Measurements from ENCODE around the gene ATXN7L1. TPM values are rescaled to one million over a fixed set of nuclear protein-coding genes. Genes with fewer than 3 reads are reported as not detected.

The ATXN7L1 gene
- total RNA-seq, 3 donors from 2014 or later (not counting 1 experiment from before 2014, with no cell fraction given) = 37.5 to 48.6 (median 47.9) TPM

DNA sequence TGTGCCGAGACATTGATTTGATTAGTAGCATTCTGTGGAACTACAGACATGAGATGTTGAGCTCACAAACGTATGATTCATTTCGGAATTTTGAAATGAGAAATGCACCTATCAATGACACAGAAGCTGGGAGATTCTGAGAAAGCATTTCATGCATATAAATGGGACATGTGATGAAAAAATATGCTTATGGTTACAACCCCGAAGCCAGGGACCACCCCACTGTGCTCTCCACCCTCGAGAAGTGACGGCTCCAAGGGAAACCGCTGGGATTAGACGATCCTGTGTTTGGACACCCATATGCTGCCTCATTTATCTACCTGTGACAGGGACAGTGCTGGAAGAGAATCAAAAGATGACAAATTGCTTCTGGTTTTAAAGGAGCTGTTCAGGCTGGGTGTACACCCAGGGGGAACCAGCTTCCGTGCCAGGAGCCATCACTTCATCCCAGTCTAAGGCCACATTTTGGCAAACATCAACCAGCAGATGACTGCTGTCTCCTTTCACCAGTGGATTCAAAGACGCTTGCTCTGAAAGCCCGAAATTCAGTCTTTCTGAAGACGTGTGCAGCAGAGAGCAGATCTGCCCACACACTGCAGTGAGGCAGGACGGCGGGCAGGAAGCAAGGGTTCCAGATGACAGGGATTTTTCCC lies 109.9 kb downstream of the ATXN7L1 start:
- WGBS (ENCODE audit: insufficient coverage) = 84% methylated on average over 14 of the region's 14 CpGs
- no peaks in the 10 kb centered on the region for H3K36me3 ChIP-seq (ENCODE audit: control insufficient read depth, insufficient read depth, low read length)
- no peaks in the 10 kb centered on the region for H3K27me3 ChIP-seq (ENCODE audit: control insufficient read depth, insufficient read depth, low read length)
- H3K27ac Mint-ChIP-seq = no peak overlapping the region
- no peak for DNase-seq
- no peaks in the 10 kb centered on the region for H3K9me3 Mint-ChIP-seq
- H3K27me3 Mint-ChIP-seq (ENCODE audit: low read depth in 2 of 2) = no peaks in the 10 kb centered on the region
- H3K36me3 Mint-ChIP-seq = no peaks in the 10 kb centered on the region
- no peak for ATAC-seq
- TF ChIP-seq, protein P1, sequence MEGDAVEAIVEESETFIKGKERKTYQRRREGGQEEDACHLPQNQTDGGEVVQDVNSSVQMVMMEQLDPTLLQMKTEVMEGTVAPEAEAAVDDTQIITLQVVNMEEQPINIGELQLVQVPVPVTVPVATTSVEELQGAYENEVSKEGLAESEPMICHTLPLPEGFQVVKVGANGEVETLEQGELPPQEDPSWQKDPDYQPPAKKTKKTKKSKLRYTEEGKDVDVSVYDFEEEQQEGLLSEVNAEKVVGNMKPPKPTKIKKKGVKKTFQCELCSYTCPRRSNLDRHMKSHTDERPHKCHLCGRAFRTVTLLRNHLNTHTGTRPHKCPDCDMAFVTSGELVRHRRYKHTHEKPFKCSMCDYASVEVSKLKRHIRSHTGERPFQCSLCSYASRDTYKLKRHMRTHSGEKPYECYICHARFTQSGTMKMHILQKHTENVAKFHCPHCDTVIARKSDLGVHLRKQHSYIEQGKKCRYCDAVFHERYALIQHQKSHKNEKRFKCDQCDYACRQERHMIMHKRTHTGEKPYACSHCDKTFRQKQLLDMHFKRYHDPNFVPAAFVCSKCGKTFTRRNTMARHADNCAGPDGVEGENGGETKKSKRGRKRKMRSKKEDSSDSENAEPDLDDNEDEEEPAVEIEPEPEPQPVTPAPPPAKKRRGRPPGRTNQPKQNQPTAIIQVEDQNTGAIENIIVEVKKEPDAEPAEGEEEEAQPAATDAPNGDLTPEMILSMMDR (IDR thresholded peaks at IDR 0.05) = no peak
- peaks cover 21 to 37% of the 10 kb centered on the region in 2 donors for H3K4me1 Mint-ChIP-seq
- H3K4me1 ChIP-seq (ENCODE audit: control insufficient read depth, insufficient read depth, low read length) = no peaks in the 10 kb centered on the region
- H3K9me3 ChIP-seq (ENCODE audit: control insufficient read depth, insufficient read depth, low read length) = no peaks in the 10 kb centered on the region
- intact Hi-C loops (cut with micrococcal nuclease) = loop anchor here (10.0 kb wide), 1 partner anchor 388 kb away; no protein-coding TSS in a partner anchor
- H3K27ac ChIP-seq (ENCODE audit: low read length) = no peak overlapping the region
- no peak overlapping the region for H3K4me3 Mint-ChIP-seq
- H3K4me3 ChIP-seq (ENCODE audit: low read length) = no peak overlapping the region

DNA sequence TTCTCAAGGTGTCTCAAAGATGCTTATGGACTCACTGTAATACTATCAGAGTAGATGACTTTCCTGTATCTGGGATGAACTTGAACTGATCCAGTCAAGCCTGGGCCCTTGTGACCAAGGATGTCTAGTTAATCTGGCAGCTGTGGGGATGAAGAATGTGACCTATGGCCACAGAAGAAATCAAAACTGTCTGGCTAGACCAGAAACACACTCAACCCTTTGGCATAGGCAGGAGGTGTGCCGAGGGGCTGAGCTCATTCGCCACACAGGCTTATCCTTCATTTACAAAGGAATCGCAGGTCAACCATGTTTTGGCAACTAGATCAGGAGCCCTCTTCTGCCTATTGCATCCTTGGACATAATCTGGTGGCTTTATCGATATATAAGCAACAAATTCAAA lies 110.6 kb downstream of the ATXN7L1 start:
- Mint-ChIP-seq H3K36me3 (no peaks in the 10 kb centered on the region), H3K4me1 (peaks cover 24 to 44% of the 10 kb centered on the region in 2 donors), H3K27ac (no peak overlapping the region), H3K9me3 (no peaks in the 10 kb centered on the region), H3K27me3 (ENCODE audit: low read depth in 2 of 2) (no peaks in the 10 kb centered on the region), H3K4me3 (no peak overlapping the region)
- H3K27ac ChIP-seq (ENCODE audit: low read length) = no peak overlapping the region
- H3K36me3 ChIP-seq (ENCODE audit: control insufficient read depth, insufficient read depth, low read length) = no peaks in the 10 kb centered on the region
- intact Hi-C loops (cut with micrococcal nuclease) = loop anchor here (1.0 to 10.0 kb wide), 2 partner anchors 243 to 389 kb away; no protein-coding TSS in a partner anchor
- ATAC-seq (no peak), DNase-seq (no peak)
- H3K9me3 ChIP-seq (ENCODE audit: control insufficient read depth, insufficient read depth, low read length) = no peaks in the 10 kb centered on the region
- TF ChIP-seq, protein P1 (IDR thresholded peaks at IDR 0.05) = no peak
- peaks cover 5% of the 10 kb centered on the region for H3K4me1 ChIP-seq (ENCODE audit: control insufficient read depth, insufficient read depth, low read length)
- 88% methylated on average over 4 of the region's 4 CpGs for WGBS (ENCODE audit: insufficient coverage)
- no peak overlapping the region for H3K4me3 ChIP-seq (ENCODE audit: low read length)
- H3K27me3 ChIP-seq (ENCODE audit: control insufficient read depth, insufficient read depth, low read length) = no peaks in the 10 kb centered on the region

DNA sequence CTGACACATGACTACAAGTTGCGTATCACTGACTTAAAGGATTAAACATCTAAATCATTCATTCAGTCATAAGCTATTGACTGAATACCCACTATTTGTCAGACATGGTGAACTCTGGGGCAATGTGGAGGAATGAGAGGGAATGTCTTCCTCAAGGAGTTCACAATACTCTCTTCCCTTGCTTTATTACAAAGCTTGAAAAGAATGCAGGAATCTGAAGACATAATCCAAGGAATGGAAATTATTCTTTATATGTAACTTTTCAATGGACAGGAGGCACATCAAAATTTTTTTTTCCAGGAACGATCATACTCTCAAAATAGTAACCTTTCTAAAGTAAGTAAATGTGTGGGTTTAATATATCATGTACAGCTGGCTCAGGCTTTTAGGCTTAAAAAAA lies 111.9 kb downstream of the ATXN7L1 start:
- intact Hi-C loops (cut with micrococcal nuclease) = loop anchor here (10.0 kb wide), 1 partner anchor 390 kb away; no protein-coding TSS in a partner anchor

More for the DNA sequence above, 111.9 kb downstream of the ATXN7L1 start:
- Histone ChIP-seq H3K4me1 (ENCODE audit: control insufficient read depth, insufficient read depth, low read length) (peaks cover 15% of the 10 kb centered on the region), H3K36me3 (ENCODE audit: control insufficient read depth, insufficient read depth, low read length) (no peaks in the 10 kb centered on the region), H3K9me3 (ENCODE audit: control insufficient read depth, insufficient read depth, low read length) (no peaks in the 10 kb centered on the region), H3K4me3 (ENCODE audit: low read length) (no peak overlapping the region), H3K27ac (ENCODE audit: low read length) (no peak overlapping the region), H3K27me3 (ENCODE audit: control insufficient read depth, insufficient read depth, low read length) (no peaks in the 10 kb centered on the region)
- ATAC-seq (no peak), DNase-seq (no peak)
- Mint-ChIP-seq H3K9me3 (no peaks in the 10 kb centered on the region), H3K4me1 (peaks cover 37 to 53% of the 10 kb centered on the region in 2 donors), H3K36me3 (no peaks in the 10 kb centered on the region), H3K27ac (no peak overlapping the region), H3K4me3 (no peak overlapping the region), H3K27me3 (ENCODE audit: low read depth in 2 of 2) (no peaks in the 10 kb centered on the region)
- WGBS (ENCODE audit: insufficient coverage) = no CpG with 5 or more reads among the region's 2 CpGs
- TF ChIP-seq, protein P1 (IDR thresholded peaks at IDR 0.05) = no peak

Measured in natural killer cell (primary cell).